Measurements from ENCODE around the gene ADD2. TPM values are rescaled to one million over a fixed set of nuclear protein-coding genes. Genes with fewer than 3 reads are reported as not detected.

The ADD2 gene
- total and polyA plus RNA-seq, 2 donors (not counting 1 experiment from before 2014, with no cell fraction given), result 15.9 to 21.7 TPM

DNA sequence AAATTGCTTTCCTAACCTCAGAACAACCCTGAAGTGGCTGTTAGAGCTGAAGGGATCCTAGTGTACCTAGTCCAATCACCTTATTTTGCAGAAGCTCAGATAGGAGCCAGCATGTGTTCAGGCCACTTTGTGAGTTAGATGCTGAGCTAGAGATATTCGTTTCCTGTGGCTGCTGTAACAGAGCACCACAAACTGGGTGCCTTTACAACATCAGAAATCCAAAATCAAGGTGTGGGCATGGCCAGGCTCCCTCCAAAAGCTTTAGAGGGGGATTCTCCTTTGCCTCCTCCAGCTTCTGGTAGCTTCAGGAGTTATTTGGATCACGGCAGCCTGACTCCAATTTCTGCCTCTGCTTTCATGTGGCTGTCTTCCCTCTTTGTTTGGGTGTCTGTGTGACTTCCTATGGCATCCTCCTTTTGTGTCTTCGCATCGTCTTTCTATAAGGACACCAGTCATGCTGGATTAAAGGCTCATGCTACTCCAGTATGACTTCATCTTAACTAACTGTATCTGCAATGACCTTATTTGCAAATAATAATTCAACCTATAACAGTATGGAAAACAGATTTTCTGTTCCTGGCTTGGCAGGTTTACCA lies 128.1 kb downstream of the ADD2 start:
- no peak overlapping the region for H3K9ac ChIP-seq (ENCODE audit: low read length)
- H3K79me2 ChIP-seq (ENCODE audit: control insufficient read depth, insufficient read depth, low read length), result no peaks in the 10 kb centered on the region
- CTCF ChIA-PET, result interaction anchor here (1.2 to 1.7 kb wide), 2 partner anchors 10 to 336 kb away, joined by 4 to 8 read pairs; no protein-coding TSS in a partner anchor
- H3K4me3 Mint-ChIP-seq, result no peak overlapping the region
- intact Hi-C loops (cut with micrococcal nuclease), result no loop called here
- no peak overlapping the region for H2AFZ ChIP-seq (ENCODE audit: insufficient read depth, low read depth, low read length, poor library complexity, severe bottlenecking)
- DNase-seq (no peak), ATAC-seq (ENCODE audit: low read depth) (no peak)
- H3K36me3 ChIP-seq (replicated peaks in 1 of 2; ENCODE audit: control extremely low read depth in 1 of 2, control insufficient read depth in 1 of 2, extremely low read depth in 1 of 2, insufficient read depth in 2 of 2, low read length in 1 of 2), result no peaks in the 10 kb centered on the region
- no peak overlapping the region for H3K27ac ChIP-seq (ENCODE audit: low read length in 2 of 2)
- H3K27me3 Mint-ChIP-seq, result peaks cover 38% of the 10 kb centered on the region
- H3K4me1 Mint-ChIP-seq, result no peaks in the 10 kb centered on the region
- no peaks in the 10 kb centered on the region for H3K4me1 ChIP-seq (ENCODE audit: control insufficient read depth in 2 of 2, insufficient read depth in 2 of 2, low read length in 2 of 2)
- WGBS (ENCODE audit: insufficient coverage), result 100% methylated on average over 1 of the region's 4 CpGs
- peaks cover 0 to 12% (median 2%) of the 10 kb centered on the region in 4 experiments for H3K27me3 ChIP-seq (replicated peaks in 1 of 4; ENCODE audit: control extremely low read depth in 1 of 4, control insufficient read depth in 3 of 4, insufficient read depth in 4 of 4, low read length in 3 of 4)
- H3K9me3 Mint-ChIP-seq (ENCODE audit: insufficient read depth), result no peaks in the 10 kb centered on the region
- TF ChIP-seq CTCF (IDR thresholded peaks at IDR 0.05), result no peak
- no peak for TF ChIP-seq EZH2 (IDR thresholded peaks at IDR 0.05; ENCODE audit: borderline replicate concordance, insufficient read depth, low read depth, low read length, poor library complexity, severe bottlenecking)
- no peaks in the 10 kb centered on the region for H4K20me1 ChIP-seq (ENCODE audit: control insufficient read depth, insufficient read depth, low read length, poor library complexity, severe bottlenecking)
- H3K27ac Mint-ChIP-seq, result no peak overlapping the region
- POLR2A ChIA-PET, result no interaction called here
- no peaks in the 10 kb centered on the region for H3K9me3 ChIP-seq (ENCODE audit: control extremely low read depth in 1 of 3, control insufficient read depth in 2 of 3, insufficient read depth in 1 of 3, low read length in 2 of 3)
- no peak overlapping the region for H3K4me2 ChIP-seq (replicated peaks; ENCODE audit: low read depth, low read length, poor library complexity, severe bottlenecking)
- no peak overlapping the region for H3K4me3 ChIP-seq (ENCODE audit: control extremely low read depth in 1 of 5, extremely low read depth in 1 of 5, insufficient read depth in 1 of 5, low read depth in 2 of 5, low read length in 4 of 5)

GRCh38 chr2:70638561-70638960 lies 129.4 kb downstream of the ADD2 start:
- no peak overlapping the region for H3K4me2 ChIP-seq (replicated peaks; ENCODE audit: low read depth, low read length, poor library complexity, severe bottlenecking)
- H3K4me3 ChIP-seq (ENCODE audit: control extremely low read depth in 1 of 5, extremely low read depth in 1 of 5, insufficient read depth in 1 of 5, low read depth in 2 of 5, low read length in 4 of 5), result no peak overlapping the region
- no peak overlapping the region for H3K27ac ChIP-seq (ENCODE audit: low read length in 2 of 2)
- H3K27ac Mint-ChIP-seq, result no peak overlapping the region
- H3K9ac ChIP-seq (ENCODE audit: low read length), result no peak overlapping the region
- WGBS (ENCODE audit: insufficient coverage), result no CpG with 5 or more reads among the region's 2 CpGs
- no peaks in the 10 kb centered on the region for H3K79me2 ChIP-seq (ENCODE audit: control insufficient read depth, insufficient read depth, low read length)
- H3K27me3 Mint-ChIP-seq, result peaks cover 35% of the 10 kb centered on the region
- no peaks in the 10 kb centered on the region for H3K36me3 ChIP-seq (replicated peaks in 1 of 2; ENCODE audit: control extremely low read depth in 1 of 2, control insufficient read depth in 1 of 2, extremely low read depth in 1 of 2, insufficient read depth in 2 of 2, low read length in 1 of 2)
- DNase-seq (no peak), ATAC-seq (ENCODE audit: low read depth) (no peak)
- no peak overlapping the region for H3K4me3 Mint-ChIP-seq
- H3K9me3 Mint-ChIP-seq (ENCODE audit: insufficient read depth), result peaks cover 3% of the 10 kb centered on the region
- intact Hi-C loops (cut with micrococcal nuclease), result no loop called here
- H3K27me3 ChIP-seq (replicated peaks in 1 of 4; ENCODE audit: control extremely low read depth in 1 of 4, control insufficient read depth in 3 of 4, insufficient read depth in 4 of 4, low read length in 3 of 4), result peaks cover 0 to 12% (median 2%) of the 10 kb centered on the region in 4 experiments
- no peaks in the 10 kb centered on the region for H3K4me1 Mint-ChIP-seq
- ChIA-PET POLR2A (no interaction called here), CTCF (interaction anchor here (1.2 to 1.7 kb wide), 2 partner anchors 11 to 334 kb away, joined by 4 to 8 read pairs; no protein-coding TSS in a partner anchor)
- TF ChIP-seq EZH2 (IDR thresholded peaks at IDR 0.05; ENCODE audit: borderline replicate concordance, insufficient read depth, low read depth, low read length, poor library complexity, severe bottlenecking), result no peak
- TF ChIP-seq CTCF (IDR thresholded peaks at IDR 0.05), result no peak
- no peaks in the 10 kb centered on the region for H3K4me1 ChIP-seq (ENCODE audit: control insufficient read depth in 2 of 2, insufficient read depth in 2 of 2, low read length in 2 of 2)
- no peaks in the 10 kb centered on the region for H3K9me3 ChIP-seq (ENCODE audit: control extremely low read depth in 1 of 3, control insufficient read depth in 2 of 3, insufficient read depth in 1 of 3, low read length in 2 of 3)
- no peaks in the 10 kb centered on the region for H4K20me1 ChIP-seq (ENCODE audit: control insufficient read depth, insufficient read depth, low read length, poor library complexity, severe bottlenecking)
- no peak overlapping the region for H2AFZ ChIP-seq (ENCODE audit: insufficient read depth, low read depth, low read length, poor library complexity, severe bottlenecking)

Data from B cell (primary cell).